Nephron progenitor cell (in vitro differentiated cells): ENCODE data around the gene GRID2.
"Not testable (repeated sequence)": the region's sequence is repeated elsewhere in the genome, so short reads cannot be mapped to it uniquely, and the experiment has no call there.

Source experiments
- DNase-seq: peaks from one replicate; pipeline ENCODE4 v3.0.0; 2021
- H3K27ac Mint-ChIP-seq: 2 replicates; pipeline ENCODE4 v1.8.0; 2021; ENCODE audit warnings: mild to moderate bottlenecking, moderate library complexity, mixed read lengths
- H3K27me3 Mint-ChIP-seq: 2 replicates; pipeline ENCODE4 v1.8.0; 2021; ENCODE audit warnings: mild to moderate bottlenecking, low read depth, mixed read lengths; ENCODE audit not compliant: poor library complexity
- H3K36me3 Mint-ChIP-seq: 2 replicates; pipeline ENCODE4 v1.8.0; 2021; ENCODE audit warnings: low read depth, mixed read lengths
- H3K4me1 Mint-ChIP-seq: 2 replicates; pipeline ENCODE4 v1.8.0; 2021; ENCODE audit warnings: mixed read lengths
- H3K4me3 Mint-ChIP-seq: 2 replicates; pipeline ENCODE4 v1.8.0; 2021; ENCODE audit warnings: mild to moderate bottlenecking, moderate library complexity, mixed read lengths
- H3K9me3 Mint-ChIP-seq: 2 replicates; pipeline ENCODE4 v1.8.0; 2021; ENCODE audit warnings: mild to moderate bottlenecking, moderate library complexity, mixed read lengths
- TF ChIP-seq, protein P1 (sequence below): fragments of 200-600 bp; sonication (generic); IDR thresholded peaks from 2 replicates; pipeline ENCODE4 v1.5.0; 2021; ENCODE audit warnings: antibody characterized with exemption

GRID2 gene

GRCh38 chr4:93289831-93290230, 986.1 kb downstream of the GRID2 start:
- Mint-ChIP-seq H3K27ac (no peak overlapping the region), H3K27me3 (no peaks in the 10 kb centered on the region), H3K4me3 (no peak overlapping the region), H3K36me3 (no peaks in the 10 kb centered on the region), H3K4me1 (no peaks in the 10 kb centered on the region), H3K9me3 (no peaks in the 10 kb centered on the region)
- TF ChIP-seq, protein P1, sequence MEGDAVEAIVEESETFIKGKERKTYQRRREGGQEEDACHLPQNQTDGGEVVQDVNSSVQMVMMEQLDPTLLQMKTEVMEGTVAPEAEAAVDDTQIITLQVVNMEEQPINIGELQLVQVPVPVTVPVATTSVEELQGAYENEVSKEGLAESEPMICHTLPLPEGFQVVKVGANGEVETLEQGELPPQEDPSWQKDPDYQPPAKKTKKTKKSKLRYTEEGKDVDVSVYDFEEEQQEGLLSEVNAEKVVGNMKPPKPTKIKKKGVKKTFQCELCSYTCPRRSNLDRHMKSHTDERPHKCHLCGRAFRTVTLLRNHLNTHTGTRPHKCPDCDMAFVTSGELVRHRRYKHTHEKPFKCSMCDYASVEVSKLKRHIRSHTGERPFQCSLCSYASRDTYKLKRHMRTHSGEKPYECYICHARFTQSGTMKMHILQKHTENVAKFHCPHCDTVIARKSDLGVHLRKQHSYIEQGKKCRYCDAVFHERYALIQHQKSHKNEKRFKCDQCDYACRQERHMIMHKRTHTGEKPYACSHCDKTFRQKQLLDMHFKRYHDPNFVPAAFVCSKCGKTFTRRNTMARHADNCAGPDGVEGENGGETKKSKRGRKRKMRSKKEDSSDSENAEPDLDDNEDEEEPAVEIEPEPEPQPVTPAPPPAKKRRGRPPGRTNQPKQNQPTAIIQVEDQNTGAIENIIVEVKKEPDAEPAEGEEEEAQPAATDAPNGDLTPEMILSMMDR, result no peak
- no peak for DNase-seq

- DNase-seq, result no peak
- H3K27ac Mint-ChIP-seq, result no peak overlapping the region
- no peak overlapping the region for H3K4me3 Mint-ChIP-seq
- no peaks in the 10 kb centered on the region for H3K27me3 Mint-ChIP-seq
- no peaks in the 10 kb centered on the region for H3K9me3 Mint-ChIP-seq
- H3K4me1 Mint-ChIP-seq, result peaks cover 6% of the 10 kb centered on the region
- TF ChIP-seq, protein P1, result no peak
- no peaks in the 10 kb centered on the region for H3K36me3 Mint-ChIP-seq
Observed at GRCh38 chr4:93299118-93299517, 995.4 kb downstream of the GRID2 start.

GRCh38 chr4:93300780-93301555, 997.2 kb downstream of the GRID2 start:
- not testable (repeated sequence) for DNase-seq, H3K4me1 Mint-ChIP-seq, H3K27ac Mint-ChIP-seq, H3K4me3 Mint-ChIP-seq, H3K9me3 Mint-ChIP-seq, H3K36me3 Mint-ChIP-seq, H3K27me3 Mint-ChIP-seq

GRCh38 chr4:93302310-93302709, 998.5 kb downstream of the GRID2 start:
- H3K4me3 Mint-ChIP-seq, result no peak overlapping the region
- H3K9me3 Mint-ChIP-seq, result no peaks in the 10 kb centered on the region
- no peak for DNase-seq
- peaks cover 2% of the 10 kb centered on the region for H3K27me3 Mint-ChIP-seq
- H3K36me3 Mint-ChIP-seq, result no peaks in the 10 kb centered on the region
- TF ChIP-seq, protein P1, result no peak
- peaks cover 6% of the 10 kb centered on the region for H3K4me1 Mint-ChIP-seq
- H3K27ac Mint-ChIP-seq, result no peak overlapping the region

GRCh38 chr4:93303440-93303839, 999.7 kb downstream of the GRID2 start:
- TF ChIP-seq, protein P1, result no peak
- peaks cover 6% of the 10 kb centered on the region for H3K4me1 Mint-ChIP-seq
- no peaks in the 10 kb centered on the region for H3K9me3 Mint-ChIP-seq
- no peaks in the 10 kb centered on the region for H3K36me3 Mint-ChIP-seq
- no peak overlapping the region for H3K4me3 Mint-ChIP-seq
- DNase-seq, result no peak
- H3K27me3 Mint-ChIP-seq, result peaks cover 2% of the 10 kb centered on the region
- no peak overlapping the region for H3K27ac Mint-ChIP-seq

DNA sequence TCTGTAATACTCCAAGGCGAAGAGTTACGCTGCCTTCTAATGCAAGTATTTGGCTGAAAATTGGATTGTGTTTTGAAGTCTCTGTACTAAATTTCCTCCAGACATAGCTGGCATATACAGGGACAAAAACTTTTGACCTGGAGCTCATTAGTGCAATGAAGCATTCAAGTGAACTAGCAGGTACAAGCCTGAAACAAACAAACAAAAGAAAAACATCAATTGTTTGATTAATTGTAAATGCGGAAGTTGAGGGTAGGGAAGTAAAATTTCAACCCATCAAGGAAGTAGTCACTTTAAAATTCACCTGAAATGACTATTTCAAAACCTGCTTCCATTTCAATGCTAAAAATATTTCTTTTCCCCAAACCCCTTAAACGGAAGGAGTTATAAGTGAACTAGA, 1008.5 kb downstream of the GRID2 start:
- H3K36me3 Mint-ChIP-seq, result no peaks in the 10 kb centered on the region
- TF ChIP-seq, protein P1, result no peak
- no peak overlapping the region for H3K27ac Mint-ChIP-seq
- H3K4me1 Mint-ChIP-seq, result peaks cover 5% of the 10 kb centered on the region
- DNase-seq, result no peak
- H3K9me3 Mint-ChIP-seq, result no peaks in the 10 kb centered on the region
- H3K4me3 Mint-ChIP-seq, result no peak overlapping the region
- peaks cover 6% of the 10 kb centered on the region for H3K27me3 Mint-ChIP-seq
